NCI-H524 treated with DMSO at 0.1 percent for 48 hours (cell line): ENCODE results near the gene CYP3A4.
"Not testable (repeated sequence)": the region's sequence is repeated elsewhere in the genome, so short reads cannot be mapped to it uniquely, and the experiment has no call there.

ENCODE experiments used
- DNase-seq: peaks from one replicate; lab custom pipeline; 2025; lab: John Stamatoyannopoulos, UW

CYP3A4 gene

GRCh38 chr7:99723201-99723600 is 60.8 kb downstream of the CYP3A4 start:
- DNase-seq: not testable (repeated sequence)

GRCh38 chr7:99720800-99721595 is 63.0 kb downstream of the CYP3A4 start:
- DNase-seq: no peak

GRCh38 chr7:99719996-99720769 is 63.8 kb downstream of the CYP3A4 start:
- no peak for DNase-seq

- DNase-seq: no peak
Observed at GRCh38 chr7:99713995-99714570, 69.9 kb downstream of the CYP3A4 start.

DNA sequence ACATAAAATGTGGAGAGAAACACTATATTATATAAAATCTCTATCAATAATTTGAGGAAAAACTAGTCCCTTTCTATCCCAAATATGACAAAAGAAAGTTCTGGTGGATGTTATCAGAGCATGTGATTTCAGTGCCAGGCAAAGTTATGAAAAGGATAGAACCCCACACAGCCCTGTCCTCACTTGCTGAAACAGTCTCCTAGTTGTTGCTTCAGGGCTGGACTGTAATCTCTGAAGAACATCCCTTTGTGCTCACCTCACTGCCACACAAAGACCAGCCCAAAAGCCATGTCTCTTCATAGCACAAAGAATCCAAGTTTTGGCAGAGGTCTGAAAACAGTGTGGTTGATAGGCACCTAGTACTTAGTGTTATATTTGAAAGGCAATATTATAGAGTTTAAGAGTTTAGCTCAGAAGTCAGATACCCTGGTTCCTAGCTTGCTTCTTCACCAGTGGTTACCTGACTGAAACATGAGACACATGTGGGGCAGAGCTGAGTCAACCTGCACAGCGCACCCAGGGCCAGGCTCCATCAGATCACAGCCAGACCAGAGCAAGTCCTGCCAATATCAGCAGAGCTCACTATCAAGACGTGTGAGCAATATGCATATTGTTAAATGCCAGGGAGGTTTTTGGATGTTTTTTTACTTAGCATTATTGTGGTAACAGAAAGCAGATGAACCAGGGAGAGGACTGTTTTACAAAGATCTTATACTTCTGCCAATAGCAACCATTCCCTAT is 74.0 kb downstream of the CYP3A4 start:
- no peak for DNase-seq

DNA sequence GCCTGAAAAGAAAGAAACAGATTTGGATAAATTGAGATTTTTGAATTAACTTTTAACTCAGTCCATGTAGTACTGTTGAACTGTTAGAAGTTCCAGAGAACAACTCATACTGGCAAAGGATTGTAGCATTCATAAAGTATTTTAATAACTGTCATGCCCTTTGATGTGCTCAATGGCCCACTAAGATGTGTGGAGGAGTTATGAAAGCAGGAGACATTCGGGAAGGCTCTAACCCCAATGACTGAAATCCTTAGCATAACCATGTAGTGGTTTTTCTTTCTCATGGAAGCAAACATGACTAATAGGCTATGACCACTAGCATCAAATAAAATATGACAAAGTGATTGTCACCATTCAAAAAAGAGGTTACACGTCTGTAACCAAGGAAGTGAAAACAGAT is 74.7 kb downstream of the CYP3A4 start:
- no peak for DNase-seq

DNA sequence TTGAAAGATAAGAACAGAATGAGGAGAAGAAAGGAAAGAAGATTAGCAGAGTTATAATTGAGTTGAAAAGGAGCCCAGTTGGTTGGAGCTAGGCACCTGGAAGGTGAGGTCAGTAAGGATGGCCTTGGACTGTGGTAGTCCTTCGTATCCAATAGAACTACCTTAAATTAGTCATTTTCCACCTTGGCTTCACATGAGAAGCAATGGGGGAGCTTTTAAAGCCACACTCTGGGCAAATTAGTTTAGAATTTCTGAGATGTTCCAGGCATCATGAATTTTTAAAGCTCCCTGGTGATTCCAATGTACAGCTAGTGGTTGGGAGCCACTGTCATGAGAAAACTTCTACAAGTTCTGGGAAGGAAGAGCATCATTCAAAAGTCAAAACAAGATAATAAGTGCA is 76.9 kb downstream of the CYP3A4 start:
- DNase-seq: no peak
